ENCODE results near the gene SLC66A3. TPM values are rescaled to one million over a fixed set of nuclear protein-coding genes. Genes with fewer than 3 reads are reported as not detected.

The SLC66A3 gene
- total RNA-seq, 1 experiment from 2014 or later = 13.3 TPM

- H2AFZ ChIP-seq (ENCODE audit: low read length) = no peak overlapping the region
- H3K4me2 ChIP-seq (ENCODE audit: insufficient read depth, insufficient read length, low read length) = no peak overlapping the region
- H3K23ac ChIP-seq (ENCODE audit: insufficient read length, low read depth, low read length) = no peak overlapping the region
- no peaks in the 10 kb centered on the region for H4K20me1 ChIP-seq (ENCODE audit: control insufficient read depth, insufficient read depth, insufficient read length)
- H3K9me3 ChIP-seq (ENCODE audit: control insufficient read depth, low read depth, low read length) = no peaks in the 10 kb centered on the region
- no peak overlapping the region for H3K4me3 Mint-ChIP-seq
- no peak overlapping the region for H3K27ac Mint-ChIP-seq
- H2BK120ac ChIP-seq (ENCODE audit: low read depth, low read length, poor library complexity, severe bottlenecking) = no peak overlapping the region
- no peak overlapping the region for H2BK12ac ChIP-seq (ENCODE audit: insufficient read length, low read depth, low read length)
- no peak overlapping the region for H2BK15ac ChIP-seq (ENCODE audit: low read depth, low read length)
- WGBS (ENCODE audit: extremely low coverage, insufficient read length, low lambda C conversion rate) = no CpG with 5 or more reads among the region's 4 CpGs
- no peak for DNase-seq
- no peak overlapping the region for H3K9ac ChIP-seq (ENCODE audit: extremely low read depth, insufficient read length, low read length)
- H3K79me1 ChIP-seq (ENCODE audit: insufficient read depth, low read depth, low read length, poor library complexity, severe bottlenecking) = no peaks in the 10 kb centered on the region
- H4K5ac ChIP-seq (ENCODE audit: insufficient read length, low read depth, low read length) = no peak overlapping the region
- H3K18ac ChIP-seq (ENCODE audit: insufficient read length, low read depth, low read length) = no peak overlapping the region
- no peak overlapping the region for H2BK5ac ChIP-seq (ENCODE audit: insufficient read length, low read length)
- peaks cover 3% of the 10 kb centered on the region; the same call in 1 of the 2 replicates for H3K27me3 Mint-ChIP-seq (ENCODE audit: low read depth)
- H3K4ac ChIP-seq (ENCODE audit: low read depth, low read length) = no peak overlapping the region
- H3K4me1 ChIP-seq (ENCODE audit: insufficient read depth, low read length) = no peaks in the 10 kb centered on the region
- no peak overlapping the region for H2BK20ac ChIP-seq (ENCODE audit: low read depth, low read length, poor library complexity, severe bottlenecking)
- no peaks in the 10 kb centered on the region for H3K4me1 Mint-ChIP-seq
- H3T11ph ChIP-seq (ENCODE audit: low read length) = no peak overlapping the region
- H4K91ac ChIP-seq (ENCODE audit: insufficient read length, low read depth, low read length) = no peak overlapping the region
- no peaks in the 10 kb centered on the region for H3K27me3 ChIP-seq (ENCODE audit: insufficient read depth, low read length)
- TF ChIP-seq CTCF (conservative IDR thresholded peaks at IDR 0.05) = no peak
- H3K27ac ChIP-seq (ENCODE audit: insufficient read length, low read depth, low read length) = no peak overlapping the region
- no peaks in the 10 kb centered on the region for H3K79me2 ChIP-seq (ENCODE audit: insufficient read depth, low read length)
- no peak overlapping the region for H2AK5ac ChIP-seq (ENCODE audit: insufficient read length, low read length)
- peaks cover 0 to 4% (median 0%) of the 10 kb centered on the region in 3 experiments; a peak in 1 of 7 replicates for H3K36me3 Mint-ChIP-seq (ENCODE audit: insufficient read depth in 1 of 3, low read depth in 3 of 3)
- peaks cover 0 to 3% of the 10 kb centered on the region in 2 experiments; a peak in 1 of 5 replicates for H3K9me3 Mint-ChIP-seq
- no peaks in the 10 kb centered on the region for H3K23me2 ChIP-seq (ENCODE audit: insufficient read length, low read depth, low read length, poor library complexity, severe bottlenecking)
- H4K8ac ChIP-seq (replicated peaks; ENCODE audit: insufficient read length, low read depth, low read length) = no peak overlapping the region
- no peak overlapping the region for H3K14ac ChIP-seq (ENCODE audit: insufficient read depth, low read length)
- H3K56ac ChIP-seq (ENCODE audit: insufficient read length, low read depth, low read length) = no peak overlapping the region
Observed at GRCh38 chr2:11141319-11141718, 13.9 kb upstream of the SLC66A3 start.
